ENCODE measurements around the gene SPATA2L.

DNA sequence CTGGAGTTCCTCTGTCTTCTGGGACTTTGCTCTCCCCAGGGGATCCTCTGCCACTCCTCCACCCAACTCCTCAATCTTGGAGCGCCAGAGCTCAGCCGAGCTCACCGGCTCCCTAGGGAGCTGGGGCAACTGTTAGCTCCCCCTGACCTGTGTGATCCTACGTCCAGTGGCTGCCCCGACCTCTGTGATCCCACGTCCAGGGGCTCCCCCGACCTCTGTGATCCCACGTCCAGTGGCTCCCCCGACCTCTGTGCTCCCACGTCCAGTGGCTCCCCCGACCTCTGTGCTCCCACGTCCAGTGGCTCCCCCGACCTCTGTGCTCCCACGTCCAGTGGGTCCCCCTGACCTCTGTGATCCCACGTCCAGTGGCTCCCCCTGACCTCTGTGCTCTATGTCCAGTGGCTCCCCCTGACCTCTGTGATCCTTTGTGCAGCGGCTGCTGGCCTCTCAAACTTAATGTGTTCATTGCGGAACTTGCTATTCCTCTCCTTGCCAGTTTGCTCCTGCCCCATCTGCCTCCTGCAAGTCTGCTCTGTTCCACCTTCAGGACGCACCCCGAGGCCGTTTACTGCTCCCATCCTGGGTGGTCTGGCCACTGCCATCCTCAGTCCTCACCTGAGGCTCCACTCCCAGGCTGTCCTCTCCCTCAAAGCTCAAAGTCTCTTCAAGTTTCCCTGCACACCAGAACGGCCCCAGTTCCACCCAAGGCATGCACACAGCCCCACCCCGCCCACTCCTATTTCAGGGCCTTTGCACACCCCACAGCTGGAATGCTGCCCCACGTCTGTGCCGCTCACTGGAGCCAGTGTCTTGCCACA is 16.4 kb upstream of the SPATA2L start:
- TF ChIP-seq, protein P1, sequence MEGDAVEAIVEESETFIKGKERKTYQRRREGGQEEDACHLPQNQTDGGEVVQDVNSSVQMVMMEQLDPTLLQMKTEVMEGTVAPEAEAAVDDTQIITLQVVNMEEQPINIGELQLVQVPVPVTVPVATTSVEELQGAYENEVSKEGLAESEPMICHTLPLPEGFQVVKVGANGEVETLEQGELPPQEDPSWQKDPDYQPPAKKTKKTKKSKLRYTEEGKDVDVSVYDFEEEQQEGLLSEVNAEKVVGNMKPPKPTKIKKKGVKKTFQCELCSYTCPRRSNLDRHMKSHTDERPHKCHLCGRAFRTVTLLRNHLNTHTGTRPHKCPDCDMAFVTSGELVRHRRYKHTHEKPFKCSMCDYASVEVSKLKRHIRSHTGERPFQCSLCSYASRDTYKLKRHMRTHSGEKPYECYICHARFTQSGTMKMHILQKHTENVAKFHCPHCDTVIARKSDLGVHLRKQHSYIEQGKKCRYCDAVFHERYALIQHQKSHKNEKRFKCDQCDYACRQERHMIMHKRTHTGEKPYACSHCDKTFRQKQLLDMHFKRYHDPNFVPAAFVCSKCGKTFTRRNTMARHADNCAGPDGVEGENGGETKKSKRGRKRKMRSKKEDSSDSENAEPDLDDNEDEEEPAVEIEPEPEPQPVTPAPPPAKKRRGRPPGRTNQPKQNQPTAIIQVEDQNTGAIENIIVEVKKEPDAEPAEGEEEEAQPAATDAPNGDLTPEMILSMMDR (IDR thresholded peaks at IDR 0.05 in 8 of 11, conservative IDR thresholded peaks at IDR 0.05 in 3 of 11), result no peak
- TF ChIP-seq POLR2A (IDR thresholded peaks at IDR 0.05), result no peak
- peak in 1 of 3 donors; percentile 5 for TF ChIP-seq POLR2AphosphoS5 (IDR thresholded peaks at IDR 0.05)
